IPS-11a (cell line): ENCODE measurements around the gene DBP.

Experiments used
- H3K4me3 ChIP-seq: one replicate; pipeline ENCODE4 v1.5.1; 2013; ENCODE audit warnings: low read depth, low read length, control low read depth

Gene DBP

DNA sequence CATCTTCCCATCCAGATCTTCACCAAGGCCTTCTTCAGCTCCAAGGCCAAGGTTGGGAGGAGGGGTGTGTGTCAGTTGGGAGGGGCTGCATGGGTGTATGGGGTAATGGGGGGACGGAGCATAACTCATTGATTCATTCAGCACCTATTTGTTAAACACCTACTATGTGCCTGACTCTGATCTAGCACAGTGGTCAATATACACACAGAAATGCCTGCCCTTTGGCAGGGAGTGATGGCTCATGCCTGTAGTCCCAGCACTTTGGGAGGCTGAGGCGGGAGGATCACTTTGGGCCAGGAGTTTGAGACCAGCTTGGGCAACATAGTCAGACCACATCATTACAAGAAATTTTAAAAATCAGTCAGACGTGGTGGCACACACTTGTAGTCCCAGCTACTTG is 49.8 kb downstream of the DBP start:
- no peak overlapping the region for H3K4me3 ChIP-seq

GRCh38 chr19:48582168-48582567 is 55.0 kb downstream of the DBP start:
- H3K4me3 ChIP-seq: no peak overlapping the region
